ENCODE measurements around the gene OXNAD1. TPM values are rescaled to one million over a fixed set of nuclear protein-coding genes. Genes with fewer than 3 reads are reported as not detected.

Gene OXNAD1
- total RNA-seq, 2 donors from 2014 or later = 16.1 to 22.4 TPM

GRCh38 chr3:16262174-16262573 lies 2.8 kb upstream of the OXNAD1 start:
- H3K9me3 Mint-ChIP-seq = no peaks in the 10 kb centered on the region
- no peaks in the 10 kb centered on the region for H3K9me3 ChIP-seq (ENCODE audit: control insufficient read depth, low read length)
- no peak overlapping the region for H3K27ac Mint-ChIP-seq
- WGBS, 2 experiments (ENCODE audit: insufficient coverage in 1 of 2, insufficient read length in 1 of 2) = 73 to 75% methylated on average over 4 of the region's 4 CpGs
- no peak overlapping the region for H3K27ac ChIP-seq (ENCODE audit: low read depth, low read length)
- no peak overlapping the region for H3K9ac ChIP-seq (ENCODE audit: extremely low read depth, low read length, poor library complexity, severe bottlenecking)
- H3K27me3 ChIP-seq (ENCODE audit: control insufficient read depth, insufficient read depth, low read length, poor library complexity, severe bottlenecking) = no peaks in the 10 kb centered on the region
- H3K36me3 ChIP-seq (ENCODE audit: control insufficient read depth, insufficient read depth, low read length) = peaks cover 37% of the 10 kb centered on the region
- no peaks in the 10 kb centered on the region for H3K27me3 Mint-ChIP-seq (ENCODE audit: insufficient read depth)
- peaks cover 17% of the 10 kb centered on the region for H3K4me1 Mint-ChIP-seq
- H3K4me3 Mint-ChIP-seq = no peak overlapping the region
- peaks cover 6% of the 10 kb centered on the region for H3K36me3 Mint-ChIP-seq (ENCODE audit: low read depth)
- TF ChIP-seq CTCF (conservative IDR thresholded peaks at IDR 0.05) = no peak
- no peak overlapping the region for H3K4me3 ChIP-seq (ENCODE audit: low read length)
- DNase-seq = no peak
- no peaks in the 10 kb centered on the region for H3K4me1 ChIP-seq (ENCODE audit: control insufficient read depth, insufficient read depth, low read length)

- Histone ChIP-seq H3K4me1 (ENCODE audit: control insufficient read depth, insufficient read depth, low read length) (no peaks in the 10 kb centered on the region), H3K9me3 (ENCODE audit: control insufficient read depth, low read length) (no peaks in the 10 kb centered on the region), H3K27ac (ENCODE audit: low read depth, low read length) (peak overlapping the region; percentile 20), H3K36me3 (ENCODE audit: control insufficient read depth, insufficient read depth, low read length) (peaks cover 34% of the 10 kb centered on the region), H3K27me3 (ENCODE audit: control insufficient read depth, insufficient read depth, low read length, poor library complexity, severe bottlenecking) (no peaks in the 10 kb centered on the region), H3K9ac (ENCODE audit: extremely low read depth, low read length, poor library complexity, severe bottlenecking) (peak overlapping the region; percentile 74), H3K4me3 (ENCODE audit: low read length) (peak overlapping the region; percentile 98)
- Mint-ChIP-seq H3K27me3 (ENCODE audit: insufficient read depth) (no peaks in the 10 kb centered on the region), H3K27ac (peak overlapping the region; percentile 99), H3K4me1 (peaks cover 19% of the 10 kb centered on the region), H3K36me3 (ENCODE audit: low read depth) (peaks cover 6% of the 10 kb centered on the region), H3K4me3 (peak overlapping the region; percentile 95), H3K9me3 (no peaks in the 10 kb centered on the region)
- TF ChIP-seq CTCF (conservative IDR thresholded peaks at IDR 0.05) = no peak
- DNase-seq = no peak
- 0 to 1% methylated on average over 4 to 21 of the region's 21 CpGs for WGBS, 2 experiments (ENCODE audit: insufficient coverage in 1 of 2, insufficient read length in 1 of 2)
These were observed 771 bp upstream of the OXNAD1 start for GRCh38 chr3:16264174-16264707.

GRCh38 chr3:16265455-16265786 lies 409 bp downstream of the OXNAD1 start:
- H3K9me3 Mint-ChIP-seq = no peaks in the 10 kb centered on the region
- H3K4me1 Mint-ChIP-seq = peaks cover 19% of the 10 kb centered on the region
- Histone ChIP-seq H3K27ac (ENCODE audit: low read depth, low read length) (peak overlapping the region; percentile 86), H3K9me3 (ENCODE audit: control insufficient read depth, low read length) (no peaks in the 10 kb centered on the region), H3K9ac (ENCODE audit: extremely low read depth, low read length, poor library complexity, severe bottlenecking) (peak overlapping the region; percentile 98), H3K4me3 (ENCODE audit: low read length) (peak overlapping the region; percentile 98), H3K4me1 (ENCODE audit: control insufficient read depth, insufficient read depth, low read length) (no peaks in the 10 kb centered on the region), H3K36me3 (ENCODE audit: control insufficient read depth, insufficient read depth, low read length) (peaks cover 34% of the 10 kb centered on the region), H3K27me3 (ENCODE audit: control insufficient read depth, insufficient read depth, low read length, poor library complexity, severe bottlenecking) (no peaks in the 10 kb centered on the region)
- H3K4me3 Mint-ChIP-seq = peak overlapping the region; percentile 95
- no peak for DNase-seq
- peak overlapping the region; percentile 98 for H3K27ac Mint-ChIP-seq
- peaks cover 5% of the 10 kb centered on the region for H3K36me3 Mint-ChIP-seq (ENCODE audit: low read depth)
- WGBS, 2 experiments (ENCODE audit: insufficient coverage in 1 of 2, insufficient read length in 1 of 2) = 0% methylated on average over 4 of the region's 6 CpGs; no CpG with 5 or more reads in 1 of the 2 experiments
- H3K27me3 Mint-ChIP-seq (ENCODE audit: insufficient read depth) = no peaks in the 10 kb centered on the region
- TF ChIP-seq CTCF (conservative IDR thresholded peaks at IDR 0.05) = no peak
